SHP77 treated with DMSO at 0.1 percent for 48 hours (cell line): ENCODE data around the gene ESPN.
"Not testable (repeated sequence)": the region's sequence is repeated elsewhere in the genome, so short reads cannot be mapped to it uniquely, and the experiment has no call there.

Experiments used
- DNase-seq: peaks from one replicate; lab custom pipeline; 2025; lab: John Stamatoyannopoulos, UW

The ESPN gene

GRCh38 chr1:6424619-6425593 is at the start of gene ESPN:
TSS of gene ESPN (plus strand) at chr1:6424776. CDS start at chr1:6424956, 180 bp downstream.
- no peak for DNase-seq

GRCh38 chr1:6378096-6378746 is 46.4 kb upstream of the ESPN start:
- peak; percentile 25 for DNase-seq

GRCh38 chr1:6380037-6380436 is 44.5 kb upstream of the ESPN start:
- no peak for DNase-seq

GRCh38 chr1:6384135-6384534 is 40.4 kb upstream of the ESPN start:
- no peak for DNase-seq

- DNase-seq = no peak
Measured at GRCh38 chr1:6384962-6385361, 39.6 kb upstream of the ESPN start.

- DNase-seq = peak; percentile 17
Measured at GRCh38 chr1:6385488-6386191, 38.9 kb upstream of the ESPN start.

- DNase-seq = no peak
Measured at GRCh38 chr1:6386371-6386949, 38.1 kb upstream of the ESPN start.

- DNase-seq = no peak
Measured at GRCh38 chr1:6389971-6390370, 34.6 kb upstream of the ESPN start.

GRCh38 chr1:6391951-6392808 is 32.4 kb upstream of the ESPN start:
- DNase-seq = no peak

- no peak for DNase-seq
Measured at GRCh38 chr1:6392809-6393399, 31.7 kb upstream of the ESPN start.

GRCh38 chr1:6393400-6394187 is 31.0 kb upstream of the ESPN start, which contains the start of gene ACOT7:
TSS of gene ACOT7 (minus strand) at chr1:6393767. CDS start at chr1:6393399, 368 bp downstream.
- DNase-seq = peak; percentile 46

- not testable (repeated sequence) for DNase-seq
Measured at GRCh38 chr1:6395130-6395529, 29.4 kb upstream of the ESPN start.

GRCh38 chr1:6395781-6396244 is 28.8 kb upstream of the ESPN start:
- DNase-seq = not testable (repeated sequence)

- DNase-seq = no peak
Measured at GRCh38 chr1:6396998-6397397, 27.6 kb upstream of the ESPN start.

- DNase-seq = no peak
Measured at GRCh38 chr1:6397844-6398441, 26.6 kb upstream of the ESPN start.

- DNase-seq = no peak
Measured at GRCh38 chr1:6399294-6399693, 25.3 kb upstream of the ESPN start.

GRCh38 chr1:6401673-6402072 is 22.9 kb upstream of the ESPN start:
- no peak for DNase-seq

GRCh38 chr1:6408023-6408422 is 16.6 kb upstream of the ESPN start:
- no peak for DNase-seq

GRCh38 chr1:6409053-6409452 is 15.5 kb upstream of the ESPN start:
- no peak for DNase-seq
